IMR-90 (cell line): ENCODE measurements around the gene DNTT. TPM values are rescaled to one million over a fixed set of nuclear protein-coding genes. Genes with fewer than 3 reads are reported as not detected.

Source experiments
- ATAC-seq: fragments of 200-7000 bp; cut with Tn5 transposase; 2 replicates; pipeline ENCODE4 v1.9.1; 2020; ENCODE audit warnings: low read depth, mild to moderate bottlenecking, moderate library complexity
- Bru-seq: library from RNA; stranded (reverse); fragments of 400-500 nt; gene quantifications from one replicate; lab custom pipeline; 2021; lab: Mats Ljungman, UMichigan
- BruChase-seq, 2 experiments: library from RNA; stranded (reverse); fragments of 400-500 nt; gene quantifications; one replicate each; lab custom pipeline; 2021; lab: Mats Ljungman, UMichigan
- BruUV-seq: library from RNA; stranded (reverse); fragments of 400-500 nt; replicated peaks from 2 replicates; lab custom pipeline; 2021; lab: Mats Ljungman, UMichigan
- CTCF ChIA-PET: fragments of 300-600 bp; formaldehyde crosslinking; extraction: SDS; loops from one replicate; lab custom pipeline; 2021; ENCODE audit warnings: antibody characterized with exemption; lab: Yijun Ruan, JAX
- POLR2A ChIA-PET: fragments of 300-600 bp; sonication (Branson Sonifier 250); formaldehyde crosslinking; loops from one replicate; lab custom pipeline; 2022; ENCODE audit warnings: antibody characterized with exemption; ENCODE audit not compliant: unreplicated experiment; lab: Charles Lee
- DNase-seq: peaks from one replicate; pipeline ENCODE4 v3.0.0; 2013
- H2AFZ ChIP-seq: replicated peaks from 2 replicates; pipeline ENCODE3; 2013; ENCODE audit warnings: low read length, mild to moderate bottlenecking; ENCODE audit not compliant: poor library complexity
- H2AK5ac ChIP-seq: 2 replicates; pipeline ENCODE4 v1.6.1; 2013; ENCODE audit warnings: low read depth, low read length, inconsistent platforms
- H2AK9ac ChIP-seq: replicated peaks from 2 replicates; pipeline ENCODE3; 2013; ENCODE audit warnings: mild to moderate bottlenecking, low read depth, low read length, moderate library complexity; ENCODE audit not compliant: poor library complexity
- H2BK120ac ChIP-seq: 2 replicates; pipeline ENCODE4 v1.6.1; 2013; ENCODE audit warnings: low read depth, low read length, inconsistent platforms
- H2BK15ac ChIP-seq: 3 replicates; pipeline ENCODE4 v1.6.1; 2013; ENCODE audit warnings: low read depth, low read length, inconsistent platforms
- H2BK20ac ChIP-seq: 2 replicates; pipeline ENCODE4 v1.6.1; 2013; ENCODE audit warnings: low read depth, mild to moderate bottlenecking, inconsistent platforms, low read length, moderate library complexity
- H2BK5ac ChIP-seq: 2 replicates; pipeline ENCODE4 v1.6.1; 2013; ENCODE audit warnings: mild to moderate bottlenecking, low read depth, low read length, inconsistent platforms; ENCODE audit not compliant: poor library complexity, severe bottlenecking
- H3K14ac ChIP-seq: replicated peaks from 2 replicates; pipeline ENCODE4 v1.6.1; 2013; ENCODE audit warnings: low read depth, low read length, inconsistent platforms
- H3K18ac ChIP-seq: 2 replicates; pipeline ENCODE4 v1.6.1; 2013; ENCODE audit warnings: low read depth, low read length, control low read depth
- H3K23ac ChIP-seq: 2 replicates; pipeline ENCODE4 v1.6.1; 2013; ENCODE audit warnings: low read depth, low read length, inconsistent platforms
- H3K27ac ChIP-seq: 2 replicates; pipeline ENCODE4 v1.5.1; 2013; ENCODE audit warnings: mild to moderate bottlenecking, control low read depth, low read length; ENCODE audit not compliant: insufficient read depth
- H3K27me3 ChIP-seq: 2 replicates; pipeline ENCODE4 v1.6.1; 2013; ENCODE audit warnings: low read length; ENCODE audit not compliant: control insufficient read depth, insufficient read depth
- H3K36me3 ChIP-seq: 2 replicates; pipeline ENCODE4 v1.6.1; 2013; ENCODE audit warnings: low read length, mixed read lengths; ENCODE audit not compliant: control insufficient read depth, insufficient read depth
- H3K4ac ChIP-seq: 2 replicates; pipeline ENCODE4 v1.6.1; 2013; ENCODE audit warnings: low read depth, low read length, inconsistent platforms
- H3K4me1 ChIP-seq: 2 replicates; pipeline ENCODE4 v1.6.1; 2013; ENCODE audit warnings: low read length, mixed read lengths; ENCODE audit not compliant: control insufficient read depth, insufficient read depth
- H3K4me2 ChIP-seq: 2 replicates; pipeline ENCODE4 v1.6.1; 2013; ENCODE audit warnings: low read depth, mild to moderate bottlenecking, control low read depth, low read length, moderate library complexity
- H3K4me3 ChIP-seq: 2 replicates; pipeline ENCODE4 v1.5.1; 2013; ENCODE audit warnings: low read depth, mild to moderate bottlenecking, control low read depth, low read length, moderate library complexity; ENCODE audit not compliant: insufficient read depth
- H3K56ac ChIP-seq: 2 replicates; pipeline ENCODE4 v1.6.1; 2013; ENCODE audit warnings: low read length, inconsistent platforms; ENCODE audit not compliant: insufficient read depth; ENCODE audit errors: extremely low read depth
- H3K79me1 ChIP-seq, 2 experiments: 2 replicates each; pipeline ENCODE4 v1.6.1; 2013; ENCODE audit warnings: low read length in 2 of 2, inconsistent platforms in 1 of 2, low read depth in 1 of 2
- H3K9ac ChIP-seq: 2 replicates; pipeline ENCODE4 v1.6.1; 2013; ENCODE audit warnings: low read depth, low read length, control low read depth
- H3K9me1 ChIP-seq: 2 replicates; pipeline ENCODE4 v1.6.1; 2013; ENCODE audit warnings: low read length, inconsistent platforms; ENCODE audit not compliant: insufficient read depth
- H3K9me3 ChIP-seq: 2 replicates; pipeline ENCODE4 v1.6.1; 2013; ENCODE audit warnings: low read length; ENCODE audit not compliant: control insufficient read depth, insufficient read depth
- H4K20me1 ChIP-seq: 2 replicates; pipeline ENCODE4 v1.6.1; 2013; ENCODE audit warnings: low read length, inconsistent platforms; ENCODE audit not compliant: insufficient read depth
- H4K5ac ChIP-seq: 2 replicates; pipeline ENCODE4 v1.6.1; 2013; ENCODE audit warnings: mild to moderate bottlenecking, low read depth, low read length, control low read depth
- H4K8ac ChIP-seq, 2 experiments: 2 replicates each; pipeline ENCODE4 v1.6.1; 2013; ENCODE audit warnings: low read depth in 2 of 2, low read length in 2 of 2, control low read depth in 1 of 2, inconsistent platforms in 1 of 2
- H4K91ac ChIP-seq: 2 replicates; pipeline ENCODE4 v1.6.1; 2013; ENCODE audit warnings: low read depth, low read length, inconsistent platforms; ENCODE audit not compliant: insufficient read depth
- BHLHE40 ChIP-seq: fragments of 150-350 bp; IDR thresholded peaks from 2 replicates; pipeline ENCODE4 v1.6.1; 2016; ENCODE audit warnings: mild to moderate bottlenecking, low read depth, low read length
- CEBPB ChIP-seq: IDR thresholded peaks from 2 replicates; pipeline ENCODE4 v1.6.1; 2012; ENCODE audit warnings: low read depth, low read length, improper control_type of control experiment
- CHD1 ChIP-seq: IDR thresholded peaks from 2 replicates; pipeline ENCODE4 v1.6.1; 2012; ENCODE audit warnings: low read depth, low read length, improper control_type of control experiment
- FOS ChIP-seq: fragments of 150-350 bp; IDR thresholded peaks from 2 replicates; pipeline ENCODE4 v1.6.1; 2016; ENCODE audit warnings: low read depth, low read length
- MAFK ChIP-seq: IDR thresholded peaks from 2 replicates; pipeline ENCODE4 v1.6.1; 2012; ENCODE audit warnings: low read depth, low read length, improper control_type of control experiment
- MAZ ChIP-seq: IDR thresholded peaks from 2 replicates; pipeline ENCODE4 v1.6.1; 2012; ENCODE audit warnings: low read depth, mild to moderate bottlenecking, low read length, improper control_type of control experiment, moderate library complexity, borderline replicate concordance
- MXI1 ChIP-seq: IDR thresholded peaks from 2 replicates; pipeline ENCODE4 v1.6.1; 2012; ENCODE audit warnings: low read depth, mild to moderate bottlenecking, low read length, moderate library complexity, borderline replicate concordance
- NFE2L2 ChIP-seq: fragments of 150-350 bp; IDR thresholded peaks from 2 replicates; pipeline ENCODE4 v1.6.1; 2016; ENCODE audit warnings: low read depth, mild to moderate bottlenecking, low read length
- POLR2A ChIP-seq: IDR thresholded peaks from 2 replicates; pipeline ENCODE4 v1.6.1; 2012; ENCODE audit warnings: mild to moderate bottlenecking, low read depth, low read length
- RAD21 ChIP-seq: IDR thresholded peaks from 2 replicates; pipeline ENCODE4 v1.6.1; 2012; ENCODE audit warnings: low read length, improper control_type of control experiment
- RCOR1 ChIP-seq: IDR thresholded peaks from 2 replicates; pipeline ENCODE4 v1.6.1; 2012; ENCODE audit warnings: mild to moderate bottlenecking, low read length, improper control_type of control experiment; ENCODE audit not compliant: insufficient replicate concordance
- RFX5 ChIP-seq: IDR thresholded peaks from 2 replicates; pipeline ENCODE4 v1.8.0; 2012; ENCODE audit warnings: low read depth, mild to moderate bottlenecking, low read length, moderate library complexity
- SMC3 ChIP-seq: fragments of 150-350 bp; IDR thresholded peaks from 2 replicates; pipeline ENCODE4 v1.6.1; 2016; ENCODE audit warnings: low read depth, mild to moderate bottlenecking, antibody characterized with exemption, low read length, moderate library complexity
- WGBS, 2 experiments: methylation state at CpG; one replicate each; pipeline versions ENCODE4 v1.1.5 to v1.1.7; 2013; ENCODE audit warnings: missing lambda C conversion rate in 2 of 2; ENCODE audit not compliant: insufficient read length in 1 of 2; ENCODE audit errors: extremely low coverage in 2 of 2; 5-methylcytosine and 5-hydroxymethylcytosine counted together
- dilution Hi-C: fragments of 300-500 bp; cut with HindIII; formaldehyde crosslinking; loops from one replicate; pipeline ENCODE4 v1.14.3; 2018; ENCODE audit warnings: low sequenced_read_pairs; ENCODE audit not compliant: unreplicated experiment
- in situ Hi-C: fragments of 300-500 bp; cut with MboI; formaldehyde crosslinking; loops from 3 replicates; pipeline ENCODE4 v1.14.3; 2019; ENCODE audit warnings: low sequenced_read_pairs, inconsistent platforms, mixed read lengths
- intact Hi-C: fragments of 100-400 bp; cut with micrococcal nuclease; formaldehyde crosslinking; loops from 2 replicates; pipeline ENCODE4 v1.10.0; 2022
- long read RNA-seq: library from polyadenylated mRNA; unstranded; transcript quantifications from one replicate; pipeline ENCODE4 v2.0.0, GENCODE V29; 2021; ENCODE audit not compliant: unreplicated experiment
- polyA plus RNA-seq, 3 experiments: library from polyadenylated mRNA; depleted of rRNA; stranded (reverse); fragments of >200 nt; gene quantifications; 2 replicates each; pipeline ENCODE4 v1.2.3, GENCODE V29; 2012; ENCODE audit warnings: low replicate concordance in 1 of 3
- total RNA-seq: library from RNA; depleted of rRNA; stranded (reverse); fragments of >200 nt; gene quantifications from 2 replicates; pipeline ENCODE4 v1.2.3, GENCODE V29; 2012; rRNA removed
- TF ChIP-seq, protein P1 (sequence below): fragments of 150-350 bp; IDR thresholded peaks from 2 replicates; pipeline ENCODE4 v1.6.1; 2017; ENCODE audit warnings: mild to moderate bottlenecking, antibody characterized with exemption, low read length, low read depth
- TF ChIP-seq, protein P2 (sequence below): conservative IDR thresholded peaks from 2 replicates; pipeline ENCODE4 v1.5.1; 2012; ENCODE audit warnings: mild to moderate bottlenecking, low read depth, low read length, improper control_type of control experiment
- TF ChIP-seq, protein P3 (sequence below): fragments of 150-350 bp; IDR thresholded peaks from 2 replicates; pipeline ENCODE4 v1.6.1; 2016; ENCODE audit warnings: low read depth, mild to moderate bottlenecking, low read length, moderate library complexity, borderline replicate concordance

Gene DNTT
- total RNA-seq (not detected in 2 replicates), polyA plus RNA-seq (2012; rRNA removed) (not detected in 2 replicates), Bru-seq, nascent RNA (not detected), BruChase-seq, experiment 1, labeled RNA remaining after a 6-hour chase (not detected), BruChase-seq, experiment 2, labeled RNA remaining after a 2-hour chase (not detected)
- not detected in 2 replicates for polyA plus RNA-seq (2012; cell fraction: cytosol; rRNA removed)
- not detected in 2 replicates for polyA plus RNA-seq (2012; cell fraction: nucleus; rRNA removed; ENCODE audit: low replicate concordance)
- long read RNA-seq: 0 reads

DNA sequence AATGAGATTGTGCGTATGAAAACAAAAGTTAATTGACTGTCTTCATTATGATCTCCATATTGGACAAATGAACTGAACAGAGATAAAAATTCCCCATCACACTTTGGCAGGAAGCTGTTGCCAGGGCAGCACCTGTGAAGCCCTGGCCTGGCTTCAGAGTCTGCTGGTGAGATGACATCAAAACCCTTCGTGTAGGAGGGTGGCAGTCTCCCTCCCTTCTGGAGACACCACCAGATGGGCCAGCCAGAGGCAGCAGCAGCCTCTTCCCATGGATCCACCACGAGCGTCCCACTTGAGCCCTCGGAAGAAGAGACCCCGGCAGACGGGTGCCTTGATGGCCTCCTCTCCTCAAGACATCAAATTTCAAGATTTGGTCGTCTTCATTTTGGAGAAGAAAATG is at the start of gene DNTT:
Gene DNTT (plus strand): TSS at position 205 of the 400 bp plus-strand sequence. CDS start 64 bp downstream, at position 269.
- H3K4me3 ChIP-seq: no peak within 1 kb of the TSS
- CTCF ChIA-PET: no interaction called here

More for the DNA sequence above, at the start of gene DNTT:
- in situ Hi-C loops (no loop called here), dilution Hi-C loops (no loop called here), intact Hi-C loops (no loop called here)
- no peak within 1 kb of the TSS for H3K23ac ChIP-seq
- no peaks in the 10 kb centered on the region for H3K9me3 ChIP-seq
- no peak for TF ChIP-seq POLR2A
- TF ChIP-seq CEBPB: no peak
- TF ChIP-seq NFE2L2: no peak
- TF ChIP-seq MAZ: no peak
- TF ChIP-seq FOS: no peak
- no peak for TF ChIP-seq RAD21
- no peak for TF ChIP-seq RCOR1
- TF ChIP-seq, protein P1, sequence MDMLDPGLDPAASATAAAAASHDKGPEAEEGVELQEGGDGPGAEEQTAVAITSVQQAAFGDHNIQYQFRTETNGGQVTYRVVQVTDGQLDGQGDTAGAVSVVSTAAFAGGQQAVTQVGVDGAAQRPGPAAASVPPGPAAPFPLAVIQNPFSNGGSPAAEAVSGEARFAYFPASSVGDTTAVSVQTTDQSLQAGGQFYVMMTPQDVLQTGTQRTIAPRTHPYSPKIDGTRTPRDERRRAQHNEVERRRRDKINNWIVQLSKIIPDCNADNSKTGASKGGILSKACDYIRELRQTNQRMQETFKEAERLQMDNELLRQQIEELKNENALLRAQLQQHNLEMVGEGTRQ: no peak
- TF ChIP-seq BHLHE40: no peak
- TF ChIP-seq, protein P2, sequence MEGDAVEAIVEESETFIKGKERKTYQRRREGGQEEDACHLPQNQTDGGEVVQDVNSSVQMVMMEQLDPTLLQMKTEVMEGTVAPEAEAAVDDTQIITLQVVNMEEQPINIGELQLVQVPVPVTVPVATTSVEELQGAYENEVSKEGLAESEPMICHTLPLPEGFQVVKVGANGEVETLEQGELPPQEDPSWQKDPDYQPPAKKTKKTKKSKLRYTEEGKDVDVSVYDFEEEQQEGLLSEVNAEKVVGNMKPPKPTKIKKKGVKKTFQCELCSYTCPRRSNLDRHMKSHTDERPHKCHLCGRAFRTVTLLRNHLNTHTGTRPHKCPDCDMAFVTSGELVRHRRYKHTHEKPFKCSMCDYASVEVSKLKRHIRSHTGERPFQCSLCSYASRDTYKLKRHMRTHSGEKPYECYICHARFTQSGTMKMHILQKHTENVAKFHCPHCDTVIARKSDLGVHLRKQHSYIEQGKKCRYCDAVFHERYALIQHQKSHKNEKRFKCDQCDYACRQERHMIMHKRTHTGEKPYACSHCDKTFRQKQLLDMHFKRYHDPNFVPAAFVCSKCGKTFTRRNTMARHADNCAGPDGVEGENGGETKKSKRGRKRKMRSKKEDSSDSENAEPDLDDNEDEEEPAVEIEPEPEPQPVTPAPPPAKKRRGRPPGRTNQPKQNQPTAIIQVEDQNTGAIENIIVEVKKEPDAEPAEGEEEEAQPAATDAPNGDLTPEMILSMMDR: no peak
- TF ChIP-seq SMC3: no peak
- TF ChIP-seq, protein P3, sequence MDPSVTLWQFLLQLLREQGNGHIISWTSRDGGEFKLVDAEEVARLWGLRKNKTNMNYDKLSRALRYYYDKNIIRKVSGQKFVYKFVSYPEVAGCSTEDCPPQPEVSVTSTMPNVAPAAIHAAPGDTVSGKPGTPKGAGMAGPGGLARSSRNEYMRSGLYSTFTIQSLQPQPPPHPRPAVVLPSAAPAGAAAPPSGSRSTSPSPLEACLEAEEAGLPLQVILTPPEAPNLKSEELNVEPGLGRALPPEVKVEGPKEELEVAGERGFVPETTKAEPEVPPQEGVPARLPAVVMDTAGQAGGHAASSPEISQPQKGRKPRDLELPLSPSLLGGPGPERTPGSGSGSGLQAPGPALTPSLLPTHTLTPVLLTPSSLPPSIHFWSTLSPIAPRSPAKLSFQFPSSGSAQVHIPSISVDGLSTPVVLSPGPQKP: no peak
- TF ChIP-seq MAFK: no peak
- TF ChIP-seq RFX5: no peak
- no peak for TF ChIP-seq CHD1
- TF ChIP-seq MXI1: no peak
- H4K5ac ChIP-seq: no peak within 1 kb of the TSS
- H3K14ac ChIP-seq: no peak within 1 kb of the TSS
- H3K4me1 ChIP-seq: no peaks in the 10 kb centered on the region
- no peak within 1 kb of the TSS for H3K18ac ChIP-seq
- no peak within 1 kb of the TSS for H4K91ac ChIP-seq
- WGBS, 2 experiments: no CpG with 5 or more reads among the region's 8 CpGs
- no peak within 1 kb of the TSS for H2BK20ac ChIP-seq
- H2AK5ac ChIP-seq: no peak within 1 kb of the TSS
- no peak within 1 kb of the TSS for H2BK15ac ChIP-seq
- no peak within 1 kb of the TSS for H2AFZ ChIP-seq
- no peak within 1 kb of the TSS for H4K8ac ChIP-seq
- H3K56ac ChIP-seq: no peak within 1 kb of the TSS
- H2BK120ac ChIP-seq: no peak within 1 kb of the TSS
- H3K4ac ChIP-seq: no peak within 1 kb of the TSS
- H3K4me2 ChIP-seq: no peak within 1 kb of the TSS
- no peaks in the 10 kb centered on the region for H3K79me1 ChIP-seq
- no peaks in the 10 kb centered on the region for H3K9me1 ChIP-seq
- peaks cover 7% of the 10 kb centered on the region for H3K27me3 ChIP-seq
- ATAC-seq (no peak), DNase-seq (no peak)
- H2BK5ac ChIP-seq: no peak within 1 kb of the TSS
- no peak within 1 kb of the TSS for H3K9ac ChIP-seq
- H3K27ac ChIP-seq: no peak within 1 kb of the TSS
- H4K20me1 ChIP-seq: no peaks in the 10 kb centered on the region
- POLR2A ChIA-PET: no interaction called here
- H3K36me3 ChIP-seq: no peaks in the 10 kb centered on the region
- no peak within 1 kb of the TSS for H2AK9ac ChIP-seq
- no TSS peak for BruUV-seq
